Epithelial cell of esophagus (primary cell): ENCODE data around the gene TMEM132C.

Experiments
- DNase-seq: peaks from one replicate; pipeline ENCODE4 v3.0.0; 2010; ENCODE audit warnings: low read depth
- H3K4me3 ChIP-seq: 2 replicates; pipeline ENCODE4 v1.5.1; 2011; ENCODE audit warnings: mild to moderate bottlenecking, low read length, control low read depth
- CTCF ChIP-seq: IDR thresholded peaks from 2 replicates; pipeline ENCODE4 v1.5.1; 2011; ENCODE audit warnings: low read depth, mild to moderate bottlenecking, low read length, control low read depth, inconsistent platforms; ENCODE audit not compliant: insufficient read depth; ENCODE audit errors: missing control alignments

The TMEM132C gene

GRCh38 chr12:128445415-128446127 is 178.6 kb downstream of the TMEM132C start:
- no peak overlapping the region for H3K4me3 ChIP-seq
- DNase-seq = no peak
- no peak for TF ChIP-seq CTCF

- DNase-seq = peak; percentile 4
- no peak for TF ChIP-seq CTCF
- H3K4me3 ChIP-seq = no peak overlapping the region
Observed at GRCh38 chr12:128449146-128449894, 182.3 kb downstream of the TMEM132C start.

GRCh38 chr12:128450810-128451209 is 183.8 kb downstream of the TMEM132C start:
- TF ChIP-seq CTCF = no peak
- no peak overlapping the region for H3K4me3 ChIP-seq
- DNase-seq = no peak

GRCh38 chr12:128455851-128456250 is 188.9 kb downstream of the TMEM132C start:
- TF ChIP-seq CTCF = no peak
- DNase-seq = no peak

GRCh38 chr12:128456922-128457321 is 190.0 kb downstream of the TMEM132C start:
- TF ChIP-seq CTCF = no peak
- DNase-seq = no peak
- H3K4me3 ChIP-seq = no peak overlapping the region

More at GRCh38 chr12:128455851-128456250, 188.9 kb downstream of the TMEM132C start:
- no peak overlapping the region for H3K4me3 ChIP-seq

GRCh38 chr12:128458301-128458974 is 191.5 kb downstream of the TMEM132C start:
- no peak overlapping the region for H3K4me3 ChIP-seq
- no peak for DNase-seq
- no peak for TF ChIP-seq CTCF

- no peak for TF ChIP-seq CTCF
- H3K4me3 ChIP-seq = no peak overlapping the region
- no peak for DNase-seq
Observed at GRCh38 chr12:128459067-128459466, 192.1 kb downstream of the TMEM132C start.
